KOPT-K1 (cell line): ENCODE results near the gene ADAM20.
"Not testable (repeated sequence)": the region's sequence is repeated elsewhere in the genome, so short reads cannot be mapped to it uniquely, and the experiment has no call there.

Source experiments
- H3K27ac ChIP-seq: fragments of 200-600 bp; sonication (generic); 2 replicates; pipeline ENCODE4 v1.5.1; 2016; ENCODE audit warnings: antibody characterized with exemption, mild to moderate bottlenecking, low read depth, low read length; ENCODE audit not compliant: poor library complexity, severe bottlenecking
- H3K36me3 ChIP-seq: fragments of 200-600 bp; sonication (generic); 2 replicates; pipeline ENCODE4 v1.5.1; 2017; ENCODE audit warnings: antibody characterized with exemption, mild to moderate bottlenecking, low read length, moderate library complexity; ENCODE audit not compliant: insufficient read depth
- H3K9me3 ChIP-seq: fragments of 200-600 bp; sonication (generic); 2 replicates; pipeline ENCODE4 v1.5.1; 2017; ENCODE audit warnings: antibody characterized with exemption, low read length, mild to moderate bottlenecking; ENCODE audit not compliant: insufficient read depth, poor library complexity, severe bottlenecking

Gene ADAM20

DNA sequence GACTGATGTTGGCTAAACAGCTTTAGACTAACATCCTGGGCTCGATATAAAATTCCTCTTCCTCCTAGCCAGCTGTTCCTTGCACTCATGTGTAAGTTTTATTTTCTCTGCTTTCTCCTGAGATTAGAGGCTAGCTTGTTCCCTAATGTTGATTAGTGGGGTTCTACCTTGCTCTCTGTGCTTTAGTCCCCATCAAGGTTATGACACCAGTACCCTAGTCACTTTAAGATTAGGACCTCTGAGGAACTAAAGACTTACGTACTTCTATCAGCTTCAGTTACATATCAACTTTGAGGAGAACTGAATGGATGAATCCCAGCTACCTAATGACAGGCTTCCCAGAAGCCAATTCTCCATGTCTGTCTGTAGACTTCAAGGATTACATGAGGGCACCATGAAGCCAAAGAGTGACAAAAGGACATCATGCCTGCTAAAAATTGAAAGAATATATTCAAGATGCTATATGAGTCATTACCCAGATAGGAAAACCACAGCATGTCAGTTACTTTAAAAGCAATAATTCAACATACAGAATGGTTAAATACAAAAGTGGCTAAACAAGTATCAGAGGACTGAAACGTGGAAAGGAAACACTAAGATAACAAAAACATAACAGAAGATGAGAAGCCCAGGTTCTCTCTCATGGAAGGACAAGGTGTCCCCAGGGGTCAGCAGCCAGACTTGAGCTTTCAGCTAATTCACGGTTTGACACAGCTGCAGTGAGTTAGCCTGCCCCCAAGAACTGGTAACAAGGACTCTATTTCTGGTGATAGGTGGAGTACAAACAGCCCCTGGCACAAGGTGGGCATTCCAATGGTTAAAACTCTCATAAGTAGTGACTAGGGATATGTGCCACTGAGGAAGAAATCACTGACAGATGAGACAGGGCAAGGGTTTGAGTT lies 20.4 kb downstream of the ADAM20 start:
- H3K27ac ChIP-seq = peak overlapping the region; percentile 88
- H3K36me3 ChIP-seq = no peaks in the 10 kb centered on the region
- H3K9me3 ChIP-seq = peaks cover 5% of the 10 kb centered on the region

DNA sequence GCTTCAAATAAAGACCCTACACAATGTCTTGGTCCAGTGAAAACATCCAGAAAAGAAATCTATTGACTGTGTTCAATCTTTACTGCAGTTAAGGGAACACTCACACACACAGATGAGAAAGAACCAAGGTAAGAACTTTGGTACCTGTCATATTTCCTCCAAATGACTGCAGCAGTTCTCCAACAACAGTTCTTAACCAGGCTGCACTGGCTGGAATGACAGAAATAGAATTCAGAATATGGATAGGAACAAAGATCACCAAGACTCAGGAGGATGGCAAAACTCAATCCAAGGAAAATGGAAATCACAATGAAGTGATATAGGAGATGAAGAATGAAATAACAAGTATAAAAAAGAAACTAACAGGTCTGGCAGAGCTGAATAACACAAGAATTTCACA lies 36.6 kb downstream of the ADAM20 start:
- Histone ChIP-seq H3K36me3 (no peaks in the 10 kb centered on the region), H3K27ac (no peak overlapping the region)

DNA sequence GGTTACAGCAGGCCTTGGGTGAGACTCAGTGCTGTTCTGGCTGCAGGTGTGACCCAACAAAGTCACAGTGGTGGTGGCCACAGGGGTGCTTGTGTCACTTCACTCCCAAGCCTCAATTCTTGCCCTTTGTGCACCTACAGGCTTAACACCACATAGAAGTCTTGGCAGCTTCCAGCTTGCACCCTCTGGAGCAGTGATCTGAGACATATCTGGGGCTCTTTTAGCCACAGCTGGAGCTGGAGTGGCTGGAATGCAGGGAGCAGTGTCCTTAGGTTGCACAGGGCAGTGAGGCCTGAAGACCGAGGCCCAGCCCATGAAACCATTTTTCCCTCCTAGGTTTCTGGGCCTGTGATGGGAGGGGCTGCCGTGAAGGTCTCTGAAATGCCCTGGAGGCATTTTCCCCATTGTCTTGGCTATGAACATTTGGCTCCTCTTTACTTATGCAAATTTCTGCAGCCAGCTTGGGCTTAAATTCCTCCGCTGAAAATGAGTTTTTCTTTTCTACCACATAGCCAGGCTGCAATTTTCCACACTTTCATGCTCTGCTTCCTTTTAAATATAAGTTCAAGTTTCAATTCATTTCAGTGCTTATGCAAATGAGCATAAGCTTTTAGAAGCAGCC lies 45.1 kb downstream of the ADAM20 start:
- Histone ChIP-seq H3K27ac (no peak overlapping the region), H3K9me3 (peaks cover 43% of the 10 kb centered on the region), H3K36me3 (no peaks in the 10 kb centered on the region)

More for the DNA sequence above, 36.6 kb downstream of the ADAM20 start:
- no peaks in the 10 kb centered on the region for H3K9me3 ChIP-seq

DNA sequence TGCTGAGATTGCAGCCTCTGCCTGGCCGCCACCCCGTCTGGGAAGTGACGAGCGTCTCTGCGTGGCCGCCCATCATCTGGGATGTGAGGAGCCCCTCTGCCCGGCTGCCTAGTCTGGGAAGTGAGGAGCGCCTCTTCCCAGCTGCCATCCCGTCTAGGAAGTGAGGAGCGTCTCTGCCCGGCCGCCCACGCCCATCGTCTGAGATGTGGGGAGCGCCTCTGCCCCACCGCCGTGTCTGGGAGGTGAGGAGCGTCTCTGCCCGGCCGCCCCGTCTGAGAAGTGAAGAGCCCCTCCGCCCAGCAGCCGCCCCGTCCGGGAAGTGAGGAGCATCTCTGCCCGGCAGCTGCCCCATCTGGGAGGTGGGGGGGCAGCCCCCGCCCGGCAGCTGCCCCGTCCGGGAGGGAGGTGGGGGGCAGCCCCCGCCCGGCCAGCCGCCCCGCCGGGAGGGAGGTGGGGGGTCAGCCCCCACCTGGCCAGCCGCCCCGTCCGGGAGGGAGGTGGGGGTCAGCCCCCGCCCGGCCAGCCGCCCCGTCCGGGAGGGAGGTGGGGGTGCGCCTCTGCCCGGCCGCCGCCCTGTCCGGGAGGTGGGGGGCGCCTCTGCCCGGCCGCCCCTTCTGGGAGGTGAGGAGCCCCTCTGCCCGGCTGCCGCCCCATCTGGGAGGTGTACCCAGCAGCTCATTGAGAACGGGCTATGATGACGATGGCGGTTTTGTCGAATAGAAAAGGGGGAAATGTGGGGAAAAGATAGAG lies 57.3 kb downstream of the ADAM20 start:
- H3K9me3 ChIP-seq, H3K27ac ChIP-seq, H3K36me3 ChIP-seq: not testable (repeated sequence)

DNA sequence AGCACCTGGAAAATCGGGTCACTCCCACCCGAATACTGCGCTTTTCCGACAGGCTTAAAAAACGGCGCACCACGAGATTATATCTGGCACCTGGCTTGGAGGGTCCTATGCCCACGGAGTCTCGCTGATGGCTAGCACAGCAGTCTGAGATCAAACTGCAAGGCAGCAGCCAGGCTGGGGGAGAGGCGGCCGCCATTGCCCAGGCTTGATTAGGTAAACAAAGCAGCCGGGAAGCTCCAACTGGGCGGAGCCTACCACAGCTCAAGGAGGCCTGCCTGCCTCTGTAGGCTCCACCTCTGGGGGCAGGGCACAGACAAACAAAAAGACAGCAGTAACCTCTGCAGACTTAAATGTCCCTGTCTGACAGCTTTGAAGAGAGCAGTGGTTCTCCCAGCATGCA lies 59.3 kb downstream of the ADAM20 start:
- H3K36me3 ChIP-seq, H3K27ac ChIP-seq, H3K9me3 ChIP-seq: not testable (repeated sequence)

DNA sequence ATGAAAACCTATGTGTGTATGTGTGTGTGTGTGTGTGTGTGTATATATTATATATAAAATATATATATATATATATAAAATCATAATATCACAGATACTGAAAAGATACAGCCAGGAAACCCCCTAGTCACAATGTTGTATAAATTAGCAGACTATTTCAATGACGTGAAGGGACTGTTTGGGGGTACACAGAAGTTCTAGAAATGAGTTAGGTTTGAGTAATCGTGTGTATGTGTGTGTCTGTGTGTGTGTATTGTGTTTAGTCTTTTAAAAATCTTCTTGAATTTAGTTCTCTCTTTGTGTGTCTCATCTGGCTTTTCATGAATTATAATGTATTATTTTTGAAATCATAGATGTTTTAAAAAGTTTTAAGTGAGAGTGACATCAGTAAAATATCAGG lies 61.0 kb downstream of the ADAM20 start:
- no peak overlapping the region for H3K27ac ChIP-seq
- no peaks in the 10 kb centered on the region for H3K9me3 ChIP-seq
- H3K36me3 ChIP-seq = no peaks in the 10 kb centered on the region
